HG03060 (cell line): ENCODE results near the gene LRP6.

Source experiments
- ATAC-seq: cut with Tn5 transposase; IDR thresholded peaks from one replicate; pipeline ENCODE4 v1.9.1; 2021; ENCODE audit warnings: low read depth, moderate number of reproducible peaks; ENCODE audit not compliant: unreplicated experiment

LRP6 gene

DNA sequence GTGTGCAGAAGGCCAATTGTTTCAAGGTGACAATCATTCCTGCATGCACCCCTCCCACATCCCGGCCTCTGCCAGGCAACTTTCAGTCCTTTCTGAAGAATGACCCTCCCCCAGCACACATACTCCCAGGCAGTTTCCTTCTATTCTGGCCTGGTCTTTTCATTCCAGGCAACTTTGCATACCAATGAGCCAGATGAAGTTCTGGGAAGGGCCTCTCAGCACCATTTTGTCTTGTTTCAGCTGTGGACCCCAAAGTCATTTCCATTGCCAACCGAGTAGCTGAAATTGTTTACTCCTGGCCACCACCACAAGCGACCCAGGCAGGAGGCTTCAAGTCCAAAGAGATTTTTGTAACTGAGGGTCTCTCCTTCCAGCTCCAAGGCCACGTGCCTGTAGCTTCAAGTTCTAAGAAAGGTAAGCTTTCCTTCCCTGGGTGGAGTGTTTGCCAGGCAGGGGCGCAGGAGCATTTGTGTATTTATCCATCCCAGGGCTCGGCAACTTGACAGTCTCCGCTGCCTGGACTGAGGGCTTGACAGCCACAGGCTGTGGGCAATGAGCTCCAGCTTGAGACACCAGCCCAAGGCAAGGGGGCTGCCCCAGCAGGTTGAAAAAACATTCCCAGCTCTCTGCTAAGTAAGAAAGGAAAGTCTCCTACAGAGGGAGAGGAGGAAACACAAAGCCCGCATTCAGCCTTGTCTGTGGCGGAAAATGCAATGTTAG is 179.7 kb downstream of the LRP6 start:
- no peak for ATAC-seq

DNA sequence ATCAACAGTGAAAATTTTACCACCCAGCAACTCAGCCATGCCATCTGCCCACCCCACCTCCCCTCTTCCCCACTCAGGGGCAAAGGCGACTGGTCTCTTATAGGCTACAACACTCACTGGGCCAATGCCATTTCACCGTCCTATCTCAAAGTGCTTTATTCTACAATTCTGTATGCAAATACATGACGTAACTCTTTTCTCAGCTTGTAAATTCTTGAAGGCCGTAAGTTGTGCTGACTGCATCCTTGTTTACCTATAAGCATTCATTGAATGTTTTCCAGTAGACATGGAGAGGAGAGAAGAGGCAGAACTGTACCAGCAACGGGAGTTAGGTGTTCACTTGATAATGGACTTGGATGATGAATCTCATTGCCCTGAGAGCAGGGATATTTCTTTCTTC is 180.5 kb downstream of the LRP6 start:
- no peak for ATAC-seq

DNA sequence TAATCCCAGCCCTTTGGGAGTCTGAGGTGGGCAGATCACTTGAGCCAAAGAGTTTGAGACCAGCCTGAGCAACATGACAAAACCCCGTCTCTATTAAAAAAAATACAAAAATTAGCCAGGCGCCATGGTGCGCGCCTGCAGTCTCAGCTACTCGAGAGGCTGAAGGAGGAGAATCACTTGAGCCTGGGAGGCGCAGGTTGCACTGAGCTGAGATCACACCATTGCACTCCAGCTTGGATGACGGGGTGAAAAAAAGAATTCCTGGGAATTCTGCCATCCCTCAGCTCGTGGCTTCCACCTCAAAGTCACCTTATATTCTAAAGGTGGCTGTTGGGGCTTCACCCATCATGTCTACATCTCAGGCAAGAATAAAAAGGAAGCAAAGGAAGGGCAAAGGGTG is 183.2 kb downstream of the LRP6 start:
- ATAC-seq = no peak

DNA sequence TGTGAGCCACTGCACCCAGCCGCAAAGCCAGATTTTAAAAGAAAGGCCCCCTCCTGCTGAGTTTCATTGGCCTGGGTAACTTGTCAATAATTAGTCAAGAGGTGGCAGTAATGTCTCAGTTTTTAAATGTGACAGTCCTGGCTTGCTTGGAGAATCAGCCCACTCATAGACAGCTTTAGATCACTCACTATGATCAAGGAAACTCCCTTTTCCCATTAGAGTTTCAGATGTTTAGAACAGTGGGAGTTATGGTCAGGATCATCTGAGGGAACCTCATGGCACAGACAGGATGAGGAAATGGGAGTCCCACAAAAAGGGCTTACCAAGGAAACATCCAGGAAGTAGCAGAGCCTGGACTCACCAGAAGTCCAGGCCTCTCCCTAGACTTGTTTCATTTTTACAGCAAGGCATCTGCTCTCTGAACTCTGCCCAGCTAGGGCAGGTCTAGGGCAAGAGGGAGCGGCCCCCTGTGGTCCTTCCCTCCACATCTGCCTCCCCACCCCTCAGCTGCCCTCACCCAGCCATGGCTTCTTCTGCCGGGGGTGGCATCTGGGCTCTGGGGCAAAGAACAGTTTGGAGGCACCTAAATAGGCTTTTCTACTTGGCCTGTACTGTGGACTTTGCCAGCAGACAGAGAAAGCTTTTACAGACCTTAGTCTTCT is 184.9 kb downstream of the LRP6 start:
- ATAC-seq = no peak

DNA sequence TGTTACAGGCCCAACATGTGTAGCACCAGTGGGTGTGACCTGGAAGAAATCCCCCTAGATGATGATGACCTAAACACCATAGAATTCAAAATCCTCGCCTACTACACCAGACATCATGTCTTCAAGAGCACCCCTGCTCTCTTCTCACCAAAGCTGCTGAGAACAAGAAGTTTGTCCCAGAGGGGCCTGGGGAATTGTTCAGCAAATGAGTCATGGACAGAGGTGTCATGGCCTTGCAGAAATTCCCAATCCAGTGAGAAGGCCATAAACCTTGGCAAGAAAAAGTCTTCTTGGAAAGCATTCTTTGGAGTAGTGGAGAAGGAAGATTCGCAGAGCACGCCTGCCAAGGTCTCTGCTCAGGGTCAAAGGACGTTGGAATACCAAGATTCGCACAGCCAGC is 187.6 kb downstream of the LRP6 start:
- no peak for ATAC-seq

DNA sequence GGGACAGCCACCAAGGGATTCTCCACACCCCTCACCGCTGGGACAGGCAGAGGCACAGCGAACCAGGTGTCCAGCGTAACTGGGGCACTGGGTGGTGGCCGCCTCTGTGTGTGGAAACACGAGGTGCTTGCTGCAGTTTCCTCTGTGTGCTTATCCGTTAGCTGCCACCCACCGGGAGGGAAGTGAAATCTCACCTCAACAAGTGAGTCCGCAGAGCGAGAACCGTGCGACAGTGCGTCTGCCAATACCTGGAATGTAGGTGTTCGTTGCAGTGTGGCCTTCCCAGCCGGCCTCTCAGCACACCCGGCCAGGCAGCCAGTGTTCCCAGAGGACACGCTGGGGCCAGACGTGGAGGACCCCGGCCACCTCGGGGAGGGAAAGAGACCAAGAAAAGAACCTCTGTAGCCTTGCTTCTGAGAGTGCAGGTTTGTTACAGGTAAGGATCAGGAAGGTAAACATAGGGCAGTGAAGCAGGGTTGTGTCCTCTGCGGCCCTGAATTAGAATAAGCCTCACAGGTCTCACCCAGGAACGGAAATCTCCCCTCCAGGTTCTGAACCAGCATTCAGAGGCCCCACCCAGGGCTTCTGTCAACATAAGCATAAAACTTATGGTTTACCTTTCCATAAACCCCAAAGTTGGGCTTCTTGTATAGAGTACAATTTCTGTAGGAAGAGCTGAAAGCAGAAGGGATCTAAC is 194.6 kb downstream of the LRP6 start:
- ATAC-seq = no peak

DNA sequence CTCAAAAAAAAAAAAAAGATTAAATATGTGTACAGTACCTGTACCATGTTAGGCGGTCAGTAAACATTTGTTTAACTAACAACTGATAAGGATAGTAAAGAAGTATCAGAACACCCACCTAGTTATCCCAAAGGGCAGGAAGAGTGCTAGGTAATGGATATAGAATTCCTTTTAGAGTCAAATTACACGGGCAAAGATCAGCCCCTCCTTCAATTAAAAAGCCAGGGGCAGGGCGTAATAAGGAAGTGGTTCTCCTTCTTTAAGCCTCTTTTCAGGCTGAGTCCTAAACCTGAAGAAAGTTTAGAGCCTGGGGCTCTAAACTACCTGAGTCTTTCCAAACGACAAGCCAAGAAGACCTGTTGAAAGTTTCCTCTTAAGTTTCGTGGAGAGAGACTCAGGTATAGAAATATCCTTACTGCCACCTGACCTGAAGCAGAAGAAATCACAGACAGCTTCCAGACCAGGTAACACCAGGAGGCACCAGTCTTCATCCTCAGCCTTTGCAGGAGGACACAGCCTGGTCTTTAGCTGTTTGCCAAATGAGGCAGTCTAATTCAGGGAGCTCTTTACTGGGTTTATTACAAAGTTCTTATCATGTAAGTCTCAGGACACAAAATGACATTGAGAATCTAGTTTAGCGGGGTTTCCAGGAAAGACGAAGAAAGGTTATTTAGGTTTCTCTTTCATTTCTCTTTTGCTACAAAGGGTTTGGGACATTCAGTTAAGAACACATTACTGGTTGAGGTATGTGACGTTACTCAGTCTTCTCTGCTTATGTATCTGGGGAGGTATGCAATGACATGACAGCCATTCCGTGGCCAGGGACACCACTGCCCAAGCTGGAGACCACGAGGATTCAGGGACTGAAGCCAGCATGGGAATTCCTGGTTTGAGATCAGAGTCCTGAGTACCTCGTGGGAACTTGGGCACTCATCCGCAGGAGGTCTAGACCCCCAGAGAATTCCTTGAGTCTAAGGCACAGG is 195.9 kb downstream of the LRP6 start, which contains the start of gene BCL2L14:
TSS of gene BCL2L14 (plus strand) at position 266 of the 983 bp plus-strand sequence. CDS start 8,367 bp downstream, outside the sequence.
- no peak for ATAC-seq

DNA sequence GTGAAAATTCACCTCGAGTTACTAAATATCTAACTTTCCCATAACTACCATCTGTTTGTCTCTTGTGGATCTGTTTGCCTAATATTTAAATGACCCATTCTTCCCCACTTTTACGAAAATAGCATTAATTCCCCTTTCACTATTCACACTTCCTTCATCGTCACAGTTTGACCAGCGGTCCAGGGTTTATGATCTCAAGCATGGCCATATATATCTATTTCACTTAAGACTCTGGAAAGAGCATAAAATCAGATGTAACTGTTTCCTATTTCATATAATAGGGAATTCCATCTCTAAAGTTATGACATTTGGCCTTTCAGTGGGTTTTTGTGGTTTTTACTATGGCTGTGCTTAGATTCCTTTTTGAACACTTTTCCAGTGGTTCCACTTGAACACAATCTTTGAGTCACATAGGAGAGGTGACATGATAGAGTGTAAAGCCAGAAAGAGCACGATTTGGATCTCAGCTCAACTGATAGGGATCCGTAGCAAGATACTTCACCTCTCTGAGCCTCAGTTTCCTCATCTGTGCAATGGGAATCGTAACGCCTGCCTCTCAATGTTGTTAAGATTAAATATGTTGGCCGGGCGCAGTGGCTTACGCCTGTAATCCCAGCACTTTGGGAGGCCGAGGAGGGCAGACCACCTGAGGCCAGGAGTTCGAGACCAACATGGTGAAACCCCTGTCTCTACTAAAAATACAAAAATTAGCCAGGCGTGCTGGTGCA is 196.9 kb downstream of the LRP6 start:
- ATAC-seq = no peak

DNA sequence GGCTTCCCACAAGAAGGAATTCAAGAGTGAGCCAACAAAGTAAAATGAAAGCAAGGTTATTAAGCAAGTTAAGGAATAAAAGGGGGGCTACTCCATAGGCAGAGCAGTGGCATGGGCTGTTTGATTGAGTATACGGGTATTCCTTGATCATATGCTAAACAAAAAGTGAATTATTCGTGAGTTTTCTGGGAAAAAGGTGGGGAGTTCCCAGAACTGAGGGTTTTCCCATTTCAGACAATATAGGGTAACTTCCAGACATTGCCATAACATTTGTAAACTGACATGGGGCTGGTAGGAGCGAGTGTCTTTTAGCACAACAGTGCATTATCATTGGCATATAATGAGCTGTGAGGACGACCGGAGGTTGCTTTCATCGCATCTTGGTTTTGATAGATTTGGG is 198.1 kb downstream of the LRP6 start:
- no peak for ATAC-seq
